ENCODE data around the gene KRTAP10-12.

DNA sequence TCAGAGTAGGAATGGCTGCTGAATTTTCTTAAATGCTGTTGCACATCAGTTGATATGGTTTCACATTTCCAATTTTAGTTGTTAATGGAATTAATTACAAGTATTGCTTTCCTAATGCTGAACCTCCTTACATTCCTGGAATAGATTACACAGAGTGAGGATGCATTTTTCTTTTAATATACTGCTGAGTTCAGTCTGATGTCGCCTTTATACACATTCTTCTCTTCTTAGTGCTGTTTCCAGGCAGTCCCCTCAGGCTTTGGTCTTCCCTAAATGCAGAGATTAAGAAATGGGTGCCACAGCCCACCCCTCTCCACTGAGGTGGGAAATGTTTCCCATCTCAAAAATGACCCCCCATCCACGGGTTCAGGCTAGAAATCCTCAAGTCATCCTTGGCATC is 21.1 kb downstream of the KRTAP10-12 start:
- TF ChIP-seq EP300 (IDR thresholded peaks at IDR 0.05; ENCODE audit: low read depth in 2 of 2, low read length in 2 of 2): no peak
- no peak for TF ChIP-seq EP300 (CRISPR knock-in tag; IDR thresholded peaks at IDR 0.05; ENCODE audit: borderline replicate concordance)
- TF ChIP-seq, protein P1, sequence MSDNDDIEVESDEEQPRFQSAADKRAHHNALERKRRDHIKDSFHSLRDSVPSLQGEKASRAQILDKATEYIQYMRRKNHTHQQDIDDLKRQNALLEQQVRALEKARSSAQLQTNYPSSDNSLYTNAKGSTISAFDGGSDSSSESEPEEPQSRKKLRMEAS (IDR thresholded peaks at IDR 0.05): no peak
- TF ChIP-seq ZNF543 (CRISPR knock-in tag; IDR thresholded peaks at IDR 0.05): no peak
- no peak for TF ChIP-seq HDAC2 (CRISPR knock-in tag; IDR thresholded peaks at IDR 0.05)
- no peak for TF ChIP-seq HCFC1 (IDR thresholded peaks at IDR 0.05; ENCODE audit: low read depth, low read length)
- TF ChIP-seq TOE1 (CRISPR knock-in tag; IDR thresholded peaks at IDR 0.05): no peak
- no peak for TF ChIP-seq ZNF768 (CRISPR knock-in tag; IDR thresholded peaks at IDR 0.05)
- no peak for TF ChIP-seq POLR2A (IDR thresholded peaks at IDR 0.05; ENCODE audit: insufficient read depth in 1 of 2, low read depth in 2 of 2, low read length in 2 of 2)
- TF ChIP-seq ISL2 (CRISPR knock-in tag; IDR thresholded peaks at IDR 0.05): no peak
- TF ChIP-seq ATF6 (CRISPR knock-in tag; conservative IDR thresholded peaks at IDR 0.05): no peak
- no peak for TF ChIP-seq PHF21A (CRISPR knock-in tag; IDR thresholded peaks at IDR 0.05)
- TF ChIP-seq, protein P2, sequence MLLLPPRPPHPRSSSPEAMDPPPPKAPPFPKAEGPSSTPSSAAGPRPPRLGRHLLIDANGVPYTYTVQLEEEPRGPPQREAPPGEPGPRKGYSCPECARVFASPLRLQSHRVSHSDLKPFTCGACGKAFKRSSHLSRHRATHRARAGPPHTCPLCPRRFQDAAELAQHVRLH (CRISPR knock-in tag; IDR thresholded peaks at IDR 0.05; ENCODE audit: borderline replicate concordance, low read depth): no peak
